GM19455 (cell line): Measurements from ENCODE around the gene GSTM5.
"Not testable (repeated sequence)": the region's sequence is repeated elsewhere in the genome, so short reads cannot be mapped to it uniquely, and the experiment has no call there.

Source experiments
- ATAC-seq: cut with Tn5 transposase; IDR thresholded peaks from one replicate; pipeline ENCODE4 v1.9.1; 2021; ENCODE audit not compliant: unreplicated experiment

Gene GSTM5

DNA sequence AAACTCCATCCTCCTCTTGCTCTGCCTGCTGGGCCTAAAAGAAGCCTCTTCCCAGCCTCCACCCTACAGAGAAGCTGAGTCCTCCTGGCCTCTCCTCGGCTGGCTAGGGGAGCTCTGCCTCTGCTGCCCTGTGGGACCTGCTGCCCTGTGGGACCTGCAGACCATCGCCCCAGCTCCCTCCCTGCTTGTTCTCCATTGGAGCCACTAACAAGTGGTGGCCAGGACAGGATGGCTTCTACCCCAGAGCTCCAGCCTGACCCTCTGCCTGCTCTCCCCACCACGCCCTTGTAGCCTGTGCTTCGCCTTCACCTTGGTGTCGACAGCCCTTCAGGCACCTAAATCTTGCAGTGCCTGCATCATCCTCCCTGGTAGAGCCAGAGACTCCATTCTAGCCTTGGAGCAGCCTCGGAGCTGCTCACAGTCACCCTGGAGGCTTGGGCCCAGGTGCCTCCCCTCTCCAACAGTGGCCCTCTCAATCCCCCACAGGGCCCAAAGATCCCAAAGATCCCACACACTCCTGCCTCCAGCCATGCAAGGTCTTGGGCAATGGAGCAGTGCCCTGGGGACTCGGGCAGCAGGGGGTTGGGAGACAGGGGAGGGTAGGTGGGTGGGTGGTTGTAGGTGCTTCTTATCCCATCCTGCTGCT lies 48.7 kb downstream of the GSTM5 start:
- ATAC-seq = no peak

DNA sequence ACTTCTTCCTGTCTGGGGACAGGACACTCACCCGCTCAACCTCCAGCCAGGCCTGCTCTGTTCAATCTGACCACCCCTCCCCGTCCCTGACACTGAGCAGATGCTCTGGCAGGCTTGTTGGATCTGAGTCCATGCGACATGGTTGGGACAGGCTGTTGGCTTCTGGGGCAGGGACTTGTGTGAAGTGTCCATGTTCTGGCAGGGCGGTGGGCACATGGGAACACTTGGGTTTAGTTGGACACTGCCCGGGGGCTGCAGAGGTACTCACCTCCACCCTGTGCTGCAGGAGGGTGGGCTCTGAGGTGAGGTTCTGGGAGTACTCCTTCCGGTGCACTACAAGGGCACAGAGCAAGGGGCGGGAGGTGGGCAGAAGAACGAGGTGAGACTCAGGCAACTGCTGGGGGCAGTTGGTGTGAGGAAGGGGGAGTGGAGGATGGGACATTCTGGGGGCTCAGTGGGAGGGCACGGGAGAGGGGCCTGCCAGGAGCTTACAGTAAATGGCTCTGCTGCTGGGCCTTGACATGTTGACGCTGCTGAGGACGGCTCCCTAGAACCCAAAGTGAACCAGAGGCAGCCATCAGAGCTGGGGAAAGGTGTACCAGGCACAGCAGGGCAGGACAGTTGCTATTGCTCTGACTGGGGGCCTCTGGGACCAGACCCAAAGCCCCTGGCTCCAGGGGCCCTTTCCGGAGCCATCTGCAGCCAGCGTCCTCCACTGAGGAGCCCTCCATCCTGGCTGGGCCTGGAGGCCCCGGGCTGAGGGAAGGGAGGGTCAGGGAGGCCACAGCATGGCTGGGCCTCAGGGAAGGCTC lies 49.4 kb downstream of the GSTM5 start:
- ATAC-seq = no peak

DNA sequence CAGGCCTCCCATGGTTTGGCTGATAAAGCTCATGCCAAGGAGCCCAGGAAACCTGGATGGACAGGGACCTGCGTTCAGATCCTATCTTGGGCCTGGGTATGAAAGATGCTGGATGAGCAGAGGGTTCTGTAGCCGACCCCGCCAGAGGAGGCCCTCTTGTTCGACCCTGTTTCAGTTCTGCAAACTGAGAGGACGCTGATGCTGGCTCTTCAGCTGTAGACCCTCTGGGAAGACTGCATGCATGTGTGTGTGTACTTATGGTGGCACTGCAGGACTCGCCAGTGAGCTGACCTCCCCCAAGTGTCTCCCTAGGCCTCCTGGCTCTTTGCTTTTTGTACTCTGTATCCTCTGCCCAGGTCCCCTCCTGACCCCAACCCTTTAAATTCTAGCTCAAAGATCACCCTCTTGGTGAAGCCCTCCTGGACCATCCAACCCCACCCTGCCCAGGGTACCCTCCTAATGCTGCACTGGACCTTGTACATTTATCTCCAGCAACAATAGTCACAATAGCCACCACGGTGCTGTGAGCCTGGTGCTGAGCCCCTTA lies 50.1 kb downstream of the GSTM5 start:
- ATAC-seq = no peak

DNA sequence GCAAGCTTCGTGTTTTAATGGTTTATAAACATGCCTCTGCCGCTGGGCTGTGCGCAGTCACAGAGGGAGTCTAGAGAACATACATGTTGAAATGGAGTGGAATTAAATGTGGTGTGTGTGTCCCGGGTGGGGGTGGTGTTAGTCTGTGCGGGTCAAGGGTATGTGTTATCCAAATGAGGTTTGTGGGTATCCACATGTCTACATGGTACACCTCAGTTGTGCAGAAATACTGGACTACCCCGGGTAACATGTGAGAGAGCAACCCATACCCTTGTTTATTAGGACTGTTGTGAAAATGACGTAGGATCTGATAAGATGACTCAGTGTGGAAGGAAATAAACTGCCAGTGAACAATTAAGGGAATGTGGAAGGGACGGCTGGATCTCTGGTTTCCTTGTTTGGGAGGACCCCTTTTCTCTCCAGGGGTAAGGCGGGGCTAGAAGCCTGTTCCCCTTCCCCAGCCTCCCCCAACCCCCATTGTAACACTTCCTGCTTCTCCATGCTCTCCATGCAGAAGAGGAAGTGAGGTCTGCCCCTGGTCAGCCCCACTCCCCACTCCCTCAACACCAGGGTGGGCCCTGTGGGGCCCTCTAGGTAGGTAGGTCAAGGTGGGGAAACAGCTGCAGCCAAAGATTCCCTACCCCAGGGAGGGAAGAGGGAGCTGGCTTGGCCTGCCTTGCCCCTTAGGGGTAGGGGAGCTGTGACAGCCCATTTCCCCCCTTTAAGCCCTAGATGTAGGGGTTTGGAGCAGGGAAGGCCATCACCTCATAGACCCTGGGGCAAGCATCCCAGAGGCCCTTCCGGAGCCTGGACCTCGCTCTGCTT lies 51.0 kb downstream of the GSTM5 start:
- ATAC-seq = no peak

DNA sequence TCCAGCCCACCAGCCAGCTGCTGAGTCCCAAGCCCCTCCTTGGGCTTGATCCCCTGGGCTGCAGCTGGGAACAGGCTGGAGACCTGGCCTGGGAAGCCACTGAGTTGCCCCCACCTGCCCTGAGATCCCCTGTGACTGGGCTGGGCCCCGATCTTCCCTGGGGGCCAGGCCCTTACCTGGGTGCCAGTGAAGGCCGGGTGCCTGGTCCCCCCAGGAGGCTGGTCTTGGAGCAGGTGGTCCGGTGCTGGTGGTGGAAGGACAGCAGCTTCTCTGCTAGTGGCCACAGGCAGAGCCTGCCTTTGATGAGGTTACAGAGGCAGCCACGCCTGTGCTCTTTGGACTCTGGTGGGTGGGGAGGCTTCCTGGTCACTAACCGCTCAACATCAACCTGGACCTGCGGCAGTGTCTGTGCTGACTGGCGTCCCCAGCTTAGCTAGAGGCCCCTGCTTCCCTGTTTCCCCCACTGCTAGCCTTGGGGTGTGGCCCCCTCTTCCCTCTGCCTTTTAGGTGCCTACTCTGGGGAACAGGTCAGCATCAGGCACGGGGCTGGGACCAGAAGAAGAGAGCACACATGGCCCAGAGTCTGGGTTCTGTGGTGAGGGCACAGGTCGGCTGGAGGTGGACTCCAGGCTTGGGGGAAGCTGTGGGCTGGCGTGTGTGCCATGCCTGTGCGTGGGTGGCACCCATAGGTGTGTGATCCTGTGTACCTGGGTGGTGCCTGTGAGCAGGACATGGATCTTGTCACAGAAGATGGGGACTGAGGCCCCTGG lies 51.8 kb downstream of the GSTM5 start, which contains the start of gene EPS8L3:
Gene EPS8L3, minus strand, starts transcription at position 278 of the 770 bp plus-strand sequence. CDS start 2,174 bp downstream, outside the sequence.
- ATAC-seq = no peak

DNA sequence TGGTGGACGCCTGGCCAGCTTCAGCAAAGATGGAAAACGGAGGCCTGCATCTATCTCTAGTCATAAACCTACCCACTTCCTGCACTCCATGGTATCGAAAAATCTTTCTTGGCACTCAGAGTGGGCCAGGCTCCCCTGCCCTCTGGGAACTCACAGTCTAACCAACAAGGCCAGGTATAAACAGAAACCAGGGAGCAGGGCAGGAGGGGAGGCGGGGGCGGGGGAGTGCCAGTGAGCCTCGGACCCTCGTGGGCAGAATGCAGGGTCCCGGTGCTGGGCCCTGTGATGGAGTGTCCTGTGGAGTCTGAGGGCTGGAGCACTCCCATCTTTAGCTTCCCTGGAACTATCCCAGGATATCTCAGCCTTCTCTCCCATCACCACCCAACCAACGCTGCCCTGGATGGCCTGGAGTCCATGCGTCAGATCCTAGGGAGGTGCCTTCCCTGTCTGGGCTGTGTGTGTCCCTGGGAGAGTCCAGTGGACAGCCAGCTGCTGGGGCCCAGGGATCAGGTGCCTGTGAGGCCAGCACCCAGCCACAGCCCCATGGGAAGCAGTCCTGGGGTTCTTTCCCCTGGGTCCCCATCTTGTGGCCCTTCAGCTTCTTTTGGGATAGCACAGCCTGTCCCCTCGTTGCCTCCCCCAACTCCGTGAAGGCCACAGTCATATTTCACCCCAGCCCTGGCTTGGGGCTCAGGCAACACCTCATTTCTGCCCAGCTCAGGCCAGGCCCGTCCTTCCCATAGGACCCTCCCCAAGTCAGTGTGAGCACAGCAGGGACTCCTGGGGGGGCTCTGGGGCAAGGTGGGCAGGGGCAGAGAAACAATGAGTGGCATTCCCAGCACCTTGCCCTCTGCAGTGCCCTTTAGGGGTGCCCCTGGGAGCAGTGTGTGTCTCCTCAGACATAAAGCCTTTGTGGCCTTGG lies 52.8 kb downstream of the GSTM5 start:
- no peak for ATAC-seq

DNA sequence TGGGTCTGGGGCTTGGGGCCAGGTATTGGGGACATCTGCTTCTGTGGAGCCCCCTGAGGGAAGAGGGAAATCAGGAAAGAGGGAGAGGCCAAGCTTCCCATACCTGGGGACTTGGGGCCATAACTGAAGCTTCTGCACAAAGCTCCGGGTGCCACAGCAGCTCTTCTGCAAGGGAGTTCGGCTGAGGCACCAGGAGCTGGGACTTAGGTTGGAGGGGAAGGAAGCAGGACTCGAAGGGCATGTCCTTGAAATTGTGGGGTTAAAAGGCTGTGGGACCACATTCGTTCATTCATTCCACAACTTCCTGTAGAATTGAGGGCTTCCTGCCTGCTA lies 53.4 kb downstream of the GSTM5 start:
- no peak for ATAC-seq

DNA sequence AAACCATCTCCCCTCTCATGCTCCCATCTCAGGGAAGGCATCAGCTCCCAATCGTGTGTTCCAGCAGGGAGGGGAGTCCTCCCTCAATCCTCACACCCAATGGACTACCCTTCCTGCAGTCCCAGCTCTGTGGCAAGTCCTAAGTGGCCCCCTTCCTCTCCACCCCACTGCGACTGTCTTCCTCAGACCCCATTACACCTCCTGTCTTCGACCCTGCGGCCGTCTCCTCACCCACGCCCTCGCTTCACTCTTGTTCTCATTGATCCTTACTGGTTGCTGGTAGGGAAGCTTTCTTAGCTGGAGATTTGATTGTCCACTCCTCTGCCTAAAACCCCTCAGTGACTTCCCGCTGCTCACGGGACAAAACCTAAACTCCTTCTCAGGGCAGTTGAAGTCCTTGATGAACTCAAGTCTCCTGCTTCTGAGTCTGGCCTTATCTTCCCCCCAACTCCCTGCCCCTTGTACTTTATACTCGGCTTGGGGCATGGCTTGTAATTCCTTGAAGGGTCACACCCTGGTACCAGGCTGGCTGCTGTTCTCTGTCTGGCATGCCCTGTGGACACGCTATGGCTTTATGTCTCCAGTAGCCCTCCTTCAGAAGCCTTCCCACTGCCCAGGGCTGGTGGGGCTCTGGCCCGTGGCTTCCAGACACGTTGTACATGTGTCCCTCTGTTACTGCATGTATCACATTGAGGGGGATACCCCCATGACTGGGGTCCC lies 54.0 kb downstream of the GSTM5 start:
- ATAC-seq = no peak

DNA sequence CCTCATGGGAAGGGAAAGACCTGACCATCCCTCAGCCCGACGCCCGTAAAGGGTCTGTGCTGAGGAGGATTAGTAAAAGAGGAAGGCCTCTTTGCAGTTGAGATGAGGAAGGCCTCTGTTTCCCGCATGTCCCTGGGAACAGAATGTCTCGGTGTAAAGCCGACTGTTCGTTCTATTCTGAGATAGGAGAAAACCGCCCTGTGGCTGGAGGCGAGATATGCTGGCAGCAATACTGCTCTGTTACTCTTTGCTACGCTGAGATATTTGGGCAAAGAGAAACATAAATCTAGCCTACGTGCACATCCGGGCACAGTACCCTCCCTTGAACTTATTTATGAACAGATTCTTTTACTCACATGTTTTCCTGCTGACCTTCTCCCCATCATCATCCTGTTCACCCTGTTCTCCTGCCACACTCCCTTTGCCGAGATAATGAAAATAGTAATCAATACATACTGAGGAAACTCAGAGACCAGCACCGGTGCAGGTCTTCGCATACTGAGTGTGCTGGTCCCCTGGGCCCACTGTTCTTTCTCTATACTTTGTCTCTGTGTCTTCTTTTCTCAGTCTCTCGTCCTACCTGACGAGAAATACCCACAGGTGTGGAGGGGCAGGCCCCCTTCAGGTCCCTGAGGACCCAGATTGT lies 55.1 kb downstream of the GSTM5 start:
- ATAC-seq = not testable (repeated sequence)
